ACHN (cell line): ENCODE measurements around the gene VAV2.

ENCODE experiments used
- DNase-seq: peaks from one replicate; pipeline ENCODE4 v3.0.0-alpha.2; 2015
- in situ Hi-C: cut with HindIII; loops from 2 replicates; pipeline ENCODE4 v1.10.0; 2017; ENCODE audit warnings: low sequenced_read_pairs, low pct_ligation_motif_present, low pct_unique_long_range_greater_than_20kb

VAV2 gene

GRCh38 chr9:133796562-133796961 lies 195.6 kb downstream of the VAV2 start:
- no peak for DNase-seq
- in situ Hi-C loops = loop anchor here (25.0 kb wide), 1 partner anchor 191 kb away; the partner anchor contains the start of gene VAV2

GRCh38 chr9:133795049-133795448 lies 197.1 kb downstream of the VAV2 start:
- no peak for DNase-seq
- in situ Hi-C loops = loop anchor here (25.0 kb wide), 1 partner anchor 192 kb away; the partner anchor contains the start of gene VAV2

GRCh38 chr9:133794016-133794760 lies 197.9 kb downstream of the VAV2 start:
- DNase-seq = no peak
- in situ Hi-C loops = loop anchor here (25.0 kb wide), 1 partner anchor 193 kb away; the partner anchor contains the start of gene VAV2

GRCh38 chr9:133793471-133793870 lies 198.7 kb downstream of the VAV2 start:
- DNase-seq = no peak
- in situ Hi-C loops = loop anchor here (25.0 kb wide), 1 partner anchor 194 kb away; the partner anchor contains the start of gene VAV2

- peak; percentile 63 for DNase-seq
- in situ Hi-C loops = loop anchor here (25.0 kb wide), 1 partner anchor 194 kb away; the partner anchor contains the start of gene VAV2
These were observed 199.2 kb downstream of the VAV2 start for GRCh38 chr9:133792721-133793470.

- in situ Hi-C loops = loop anchor here (25.0 kb wide), 1 partner anchor 195 kb away; the partner anchor contains the start of gene VAV2
- DNase-seq = no peak
These were observed 200.1 kb downstream of the VAV2 start for GRCh38 chr9:133791735-133792649.

- no peak for DNase-seq
- in situ Hi-C loops = loop anchor here (25.0 kb wide), 1 partner anchor 196 kb away; the partner anchor contains the start of gene VAV2
These were observed 201.1 kb downstream of the VAV2 start for GRCh38 chr9:133791069-133791468.

- in situ Hi-C loops = loop anchor here (25.0 kb wide), 1 partner anchor 198 kb away; the partner anchor contains the start of gene VAV2
- DNase-seq = no peak
These were observed 202.3 kb downstream of the VAV2 start for GRCh38 chr9:133789778-133790177.

- in situ Hi-C loops = loop anchor here (25.0 kb wide), 1 partner anchor 198 kb away; the partner anchor contains the start of gene VAV2
- DNase-seq = no peak
These were observed 203.1 kb downstream of the VAV2 start for GRCh38 chr9:133788819-133789717.

- in situ Hi-C loops = loop anchor here (25.0 kb wide), 1 partner anchor 199 kb away; the partner anchor contains the start of gene VAV2
- no peak for DNase-seq
These were observed 203.9 kb downstream of the VAV2 start for GRCh38 chr9:133788045-133788818.

GRCh38 chr9:133787754-133788025 lies 204.4 kb downstream of the VAV2 start:
- peak; percentile 2 for DNase-seq
- in situ Hi-C loops = loop anchor here (25.0 kb wide), 1 partner anchor 200 kb away; the partner anchor contains the start of gene VAV2

- in situ Hi-C loops = loop anchor here (25.0 kb wide), 1 partner anchor 200 kb away; the partner anchor contains the start of gene VAV2
- no peak for DNase-seq
These were observed 205.0 kb downstream of the VAV2 start for GRCh38 chr9:133786907-133787753.

GRCh38 chr9:133786371-133786753 lies 205.8 kb downstream of the VAV2 start:
- DNase-seq = no peak
- in situ Hi-C loops = loop anchor here (25.0 kb wide), 1 partner anchor 201 kb away; the partner anchor contains the start of gene VAV2

GRCh38 chr9:133785753-133786370 lies 206.3 kb downstream of the VAV2 start:
- in situ Hi-C loops = loop anchor here (25.0 kb wide), 1 partner anchor 201 kb away; the partner anchor contains the start of gene VAV2
- no peak for DNase-seq
